Fibroblast of lung (primary cell): ENCODE data around the gene CASP7. TPM values are rescaled to one million over a fixed set of nuclear protein-coding genes. Genes with fewer than 3 reads are reported as not detected.

Experiments used
- DNase-seq, 2 donors: peaks; one replicate each; pipeline versions ENCODE4 v3.0.0 to v3.0.0-alpha.2; 2010; ENCODE audit warnings: low read depth in 2 of 2
- H2AFZ ChIP-seq: 2 replicates; pipeline ENCODE4 v1.5.1; 2012; ENCODE audit warnings: low read length, control low read depth, inconsistent platforms
- H3K27ac ChIP-seq: 2 replicates; pipeline ENCODE4 v1.5.1; 2011; ENCODE audit warnings: low read length, control low read depth; ENCODE audit not compliant: insufficient read depth
- H3K27me3 ChIP-seq: 2 replicates; pipeline ENCODE4 v1.5.1; 2011; ENCODE audit warnings: mild to moderate bottlenecking, low read length; ENCODE audit not compliant: control insufficient read depth, insufficient read depth
- H3K36me3 ChIP-seq: 2 replicates; pipeline ENCODE4 v1.5.1; 2011; ENCODE audit warnings: low read length; ENCODE audit not compliant: control insufficient read depth, insufficient read depth
- H3K4me1 ChIP-seq: 2 replicates; pipeline ENCODE4 v1.5.1; 2011; ENCODE audit warnings: low read length; ENCODE audit not compliant: control insufficient read depth, insufficient read depth; ENCODE audit errors: extremely low read depth
- H3K4me2 ChIP-seq: 2 replicates; pipeline ENCODE4 v1.5.1; 2011; ENCODE audit warnings: low read length, control low read depth; ENCODE audit not compliant: insufficient read depth; ENCODE audit errors: extremely low read depth
- H3K4me3 ChIP-seq, 4 experiments: fragments of 200-600 bp in 1 of 4; sonication (generic) in 1 of 4; replicated peaks in 1 of 4; 2 replicates each; pipeline ENCODE4 v1.5.1; 2011 to 2016; ENCODE audit warnings: low read length in 4 of 4, low read depth in 3 of 4, mild to moderate bottlenecking in 3 of 4, control low read depth in 2 of 4, inconsistent platforms in 1 of 4, mixed read lengths in 1 of 4; ENCODE audit not compliant: insufficient read depth in 1 of 4; ENCODE audit errors: control extremely low read depth in 1 of 4
- H3K79me2 ChIP-seq: 2 replicates; pipeline ENCODE4 v1.5.1; 2012; ENCODE audit warnings: mild to moderate bottlenecking, low read length, inconsistent platforms; ENCODE audit not compliant: control insufficient read depth, insufficient read depth
- H3K9ac ChIP-seq: 2 replicates; pipeline ENCODE4 v1.5.1; 2011; ENCODE audit warnings: mild to moderate bottlenecking, low read length, control low read depth; ENCODE audit not compliant: insufficient read depth
- H3K9me3 ChIP-seq: 2 replicates; pipeline ENCODE4 v1.5.1; 2012; ENCODE audit warnings: low read depth, low read length; ENCODE audit not compliant: control insufficient read depth, insufficient read depth
- H4K20me1 ChIP-seq: 2 replicates; pipeline ENCODE4 v1.5.1; 2011; ENCODE audit warnings: low read length; ENCODE audit not compliant: control insufficient read depth, insufficient read depth; ENCODE audit errors: extremely low read depth
- EZH2 ChIP-seq: IDR thresholded peaks from 2 replicates; pipeline ENCODE4 v1.5.1; 2012; ENCODE audit warnings: low read length, control low read depth, mild to moderate bottlenecking; ENCODE audit errors: missing control alignments
- polyA plus RNA-seq, 2 donors: library from polyadenylated mRNA; depleted of rRNA in 1 of 2; stranded (reverse) in 1 of 2; unstranded in 1 of 2; fragments of >200 nt; gene quantifications; 2 replicates each; pipeline ENCODE4 v1.2.1, GENCODE V29; 2011 to 2012; ENCODE audit warnings: missing spikeins in 1 of 2
- total RNA-seq: library from RNA; depleted of rRNA; stranded (reverse); fragments of >200 nt; gene quantifications from 2 replicates; pipeline ENCODE4 v1.2.1, GENCODE V29; 2014
- TF ChIP-seq, protein P1 (sequence below), 2 donors: IDR thresholded peaks in 1 of 2; conservative IDR thresholded peaks in 1 of 2; 1 replicate in 1 of 2; 2 replicates in 1 of 2; pipeline ENCODE4 v1.5.1; 2011 to 2012; ENCODE audit warnings: low read length in 2 of 2, control low read depth in 1 of 2, inconsistent platforms in 1 of 2, low read depth in 1 of 2, mild to moderate bottlenecking in 1 of 2

Gene CASP7
- total and polyA plus RNA-seq, 2 donors (not counting 1 experiment from before 2014, with no cell fraction given): 27.0 to 28.9 TPM

DNA sequence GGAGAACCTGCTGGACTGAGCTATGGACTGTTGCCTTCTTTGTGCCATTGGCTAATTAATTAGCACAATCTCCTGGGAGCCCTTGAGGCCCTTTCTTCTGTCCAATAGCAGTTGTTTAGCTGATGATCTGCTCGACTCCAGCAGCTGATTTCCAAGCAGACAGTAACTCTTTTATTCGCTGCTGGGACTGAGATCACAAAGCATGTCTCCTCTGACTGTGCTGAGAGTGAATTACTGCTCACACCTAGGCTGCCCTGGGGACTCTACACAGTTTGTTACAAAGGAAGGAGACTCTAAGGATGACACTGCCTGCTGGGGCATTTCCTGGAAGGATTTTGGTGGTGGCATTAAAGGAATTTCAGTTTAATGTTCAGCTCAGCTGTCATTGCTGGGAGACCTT lies 31.4 kb downstream of the CASP7 start:
- Histone ChIP-seq H2AFZ (no peak overlapping the region), H3K27ac (no peak overlapping the region), H3K4me1 (peaks cover 2% of the 10 kb centered on the region), H3K27me3 (no peaks in the 10 kb centered on the region), H4K20me1 (no peaks in the 10 kb centered on the region), H3K9me3 (no peaks in the 10 kb centered on the region), H3K36me3 (no peaks in the 10 kb centered on the region), H3K79me2 (no peaks in the 10 kb centered on the region), H3K9ac (no peak overlapping the region), H3K4me2 (no peak overlapping the region), H3K4me3 (no peak overlapping the region)
- TF ChIP-seq, protein P1, sequence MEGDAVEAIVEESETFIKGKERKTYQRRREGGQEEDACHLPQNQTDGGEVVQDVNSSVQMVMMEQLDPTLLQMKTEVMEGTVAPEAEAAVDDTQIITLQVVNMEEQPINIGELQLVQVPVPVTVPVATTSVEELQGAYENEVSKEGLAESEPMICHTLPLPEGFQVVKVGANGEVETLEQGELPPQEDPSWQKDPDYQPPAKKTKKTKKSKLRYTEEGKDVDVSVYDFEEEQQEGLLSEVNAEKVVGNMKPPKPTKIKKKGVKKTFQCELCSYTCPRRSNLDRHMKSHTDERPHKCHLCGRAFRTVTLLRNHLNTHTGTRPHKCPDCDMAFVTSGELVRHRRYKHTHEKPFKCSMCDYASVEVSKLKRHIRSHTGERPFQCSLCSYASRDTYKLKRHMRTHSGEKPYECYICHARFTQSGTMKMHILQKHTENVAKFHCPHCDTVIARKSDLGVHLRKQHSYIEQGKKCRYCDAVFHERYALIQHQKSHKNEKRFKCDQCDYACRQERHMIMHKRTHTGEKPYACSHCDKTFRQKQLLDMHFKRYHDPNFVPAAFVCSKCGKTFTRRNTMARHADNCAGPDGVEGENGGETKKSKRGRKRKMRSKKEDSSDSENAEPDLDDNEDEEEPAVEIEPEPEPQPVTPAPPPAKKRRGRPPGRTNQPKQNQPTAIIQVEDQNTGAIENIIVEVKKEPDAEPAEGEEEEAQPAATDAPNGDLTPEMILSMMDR (conservative IDR thresholded peaks at IDR 0.05 in 1 of 2, IDR thresholded peaks at IDR 0.05 in 1 of 2; ENCODE audit: low read depth in 1 of 2, low read length in 2 of 2): no peak
- TF ChIP-seq EZH2: no peak
- DNase-seq: no peak

DNA sequence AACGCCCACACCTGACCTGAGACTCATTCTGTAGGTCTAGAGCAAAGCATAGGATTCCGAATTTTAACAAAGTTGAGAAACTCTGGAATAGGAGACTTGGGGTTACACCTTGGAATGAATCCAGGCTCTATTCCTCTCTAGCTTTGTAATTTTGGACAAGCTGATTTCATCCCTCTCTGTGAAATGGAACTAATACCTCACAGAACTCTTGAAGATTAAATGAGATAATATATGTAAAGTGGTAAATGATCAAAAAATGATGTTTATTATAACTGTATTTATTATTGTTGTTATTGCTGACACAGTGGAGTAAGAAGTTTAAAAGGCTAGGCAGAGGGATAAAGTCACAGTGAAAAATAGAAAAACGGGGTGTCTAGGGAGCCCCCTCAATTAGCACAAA lies 32.3 kb downstream of the CASP7 start:
- no peak overlapping the region for H3K9ac ChIP-seq
- no peak overlapping the region for H2AFZ ChIP-seq
- DNase-seq: no peak
- H3K4me3 ChIP-seq: no peak overlapping the region
- no peaks in the 10 kb centered on the region for H3K9me3 ChIP-seq
- no peaks in the 10 kb centered on the region for H3K36me3 ChIP-seq
- no peak overlapping the region for H3K27ac ChIP-seq
- no peaks in the 10 kb centered on the region for H3K79me2 ChIP-seq
- H3K27me3 ChIP-seq: no peaks in the 10 kb centered on the region
- peaks cover 2% of the 10 kb centered on the region for H3K4me1 ChIP-seq
- H3K4me2 ChIP-seq: no peak overlapping the region
- TF ChIP-seq EZH2: no peak
- TF ChIP-seq, protein P1 (conservative IDR thresholded peaks at IDR 0.05 in 1 of 2, IDR thresholded peaks at IDR 0.05 in 1 of 2; ENCODE audit: low read depth in 1 of 2, low read length in 2 of 2): no peak
- H4K20me1 ChIP-seq: no peaks in the 10 kb centered on the region

DNA sequence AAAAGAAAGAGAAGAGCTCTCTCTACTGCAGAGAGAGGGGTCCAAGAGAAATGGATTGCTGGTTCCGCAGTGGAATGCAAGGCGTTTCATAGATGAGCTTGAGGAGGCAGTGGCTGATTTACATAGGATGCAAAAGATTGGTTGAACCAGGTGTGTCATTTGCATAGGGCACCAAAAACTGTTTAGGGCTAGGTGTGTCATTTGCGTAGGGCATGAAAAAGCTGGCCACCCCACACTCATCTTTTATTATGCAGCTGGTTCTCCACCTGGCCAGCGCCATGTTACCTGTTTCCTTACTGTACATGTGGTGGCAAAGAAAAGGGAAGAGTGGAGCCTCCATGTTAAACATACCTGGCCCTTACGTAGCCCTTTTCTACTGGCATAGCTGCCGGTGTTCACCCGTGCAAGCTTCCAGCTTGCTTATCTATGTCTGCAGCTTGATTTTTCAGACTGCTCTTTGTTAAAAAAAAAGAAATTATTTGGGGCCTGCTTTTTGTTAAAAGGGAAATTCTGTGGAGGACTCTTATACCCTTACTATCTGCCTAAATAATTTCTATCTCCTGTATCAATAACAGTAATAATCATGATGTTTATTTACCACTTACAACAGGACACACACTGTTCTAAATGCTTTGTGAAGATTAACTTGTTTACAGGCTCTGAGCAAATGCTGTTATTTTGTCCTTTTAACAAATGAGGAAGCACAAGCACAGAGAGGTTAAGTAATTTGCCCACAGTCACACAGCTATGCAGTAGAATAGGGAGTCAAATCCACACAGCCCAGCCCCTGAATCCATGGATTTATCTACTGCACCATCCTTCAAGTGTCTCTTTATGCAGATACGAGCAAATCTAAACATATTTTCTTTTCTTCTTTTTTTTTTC lies 33.3 kb downstream of the CASP7 start:
- Histone ChIP-seq H4K20me1 (no peaks in the 10 kb centered on the region), H3K4me2 (no peak overlapping the region)

More for the DNA sequence above, 33.3 kb downstream of the CASP7 start:
- no peak overlapping the region for H3K9ac ChIP-seq
- no peak overlapping the region for H2AFZ ChIP-seq
- H3K27me3 ChIP-seq: no peaks in the 10 kb centered on the region
- H3K9me3 ChIP-seq: no peaks in the 10 kb centered on the region
- TF ChIP-seq EZH2: no peak
- TF ChIP-seq, protein P1 (conservative IDR thresholded peaks at IDR 0.05 in 1 of 2, IDR thresholded peaks at IDR 0.05 in 1 of 2; ENCODE audit: low read depth in 1 of 2, low read length in 2 of 2): no peak
- H3K36me3 ChIP-seq: no peaks in the 10 kb centered on the region
- H3K27ac ChIP-seq: no peak overlapping the region
- no peaks in the 10 kb centered on the region for H3K79me2 ChIP-seq
- DNase-seq: no peak
- no peak overlapping the region for H3K4me3 ChIP-seq
- H3K4me1 ChIP-seq: peaks cover 2% of the 10 kb centered on the region
